Fibroblast of lung (primary cell): ENCODE results near the gene UPK1A. TPM values are rescaled to one million over a fixed set of nuclear protein-coding genes. Genes with fewer than 3 reads are reported as not detected.

Experiments used
- DNase-seq, 2 donors: peaks; one replicate each; pipeline versions ENCODE4 v3.0.0 to v3.0.0-alpha.2; 2010; ENCODE audit warnings: low read depth in 2 of 2
- H2AFZ ChIP-seq: 2 replicates; pipeline ENCODE4 v1.5.1; 2012; ENCODE audit warnings: low read length, control low read depth, inconsistent platforms
- H3K27ac ChIP-seq: 2 replicates; pipeline ENCODE4 v1.5.1; 2011; ENCODE audit warnings: low read length, control low read depth; ENCODE audit not compliant: insufficient read depth
- H3K27me3 ChIP-seq: 2 replicates; pipeline ENCODE4 v1.5.1; 2011; ENCODE audit warnings: mild to moderate bottlenecking, low read length; ENCODE audit not compliant: control insufficient read depth, insufficient read depth
- H3K36me3 ChIP-seq: 2 replicates; pipeline ENCODE4 v1.5.1; 2011; ENCODE audit warnings: low read length; ENCODE audit not compliant: control insufficient read depth, insufficient read depth
- H3K4me1 ChIP-seq: 2 replicates; pipeline ENCODE4 v1.5.1; 2011; ENCODE audit warnings: low read length; ENCODE audit not compliant: control insufficient read depth, insufficient read depth; ENCODE audit errors: extremely low read depth
- H3K4me2 ChIP-seq: 2 replicates; pipeline ENCODE4 v1.5.1; 2011; ENCODE audit warnings: low read length, control low read depth; ENCODE audit not compliant: insufficient read depth; ENCODE audit errors: extremely low read depth
- H3K4me3 ChIP-seq, 4 experiments: fragments of 200-600 bp in 1 of 4; sonication (generic) in 1 of 4; replicated peaks in 1 of 4; 2 replicates each; pipeline ENCODE4 v1.5.1; 2011 to 2016; ENCODE audit warnings: low read length in 4 of 4, low read depth in 3 of 4, mild to moderate bottlenecking in 3 of 4, control low read depth in 2 of 4, inconsistent platforms in 1 of 4, mixed read lengths in 1 of 4; ENCODE audit not compliant: insufficient read depth in 1 of 4; ENCODE audit errors: control extremely low read depth in 1 of 4
- H3K79me2 ChIP-seq: 2 replicates; pipeline ENCODE4 v1.5.1; 2012; ENCODE audit warnings: mild to moderate bottlenecking, low read length, inconsistent platforms; ENCODE audit not compliant: control insufficient read depth, insufficient read depth
- H3K9ac ChIP-seq: 2 replicates; pipeline ENCODE4 v1.5.1; 2011; ENCODE audit warnings: mild to moderate bottlenecking, low read length, control low read depth; ENCODE audit not compliant: insufficient read depth
- H3K9me3 ChIP-seq: 2 replicates; pipeline ENCODE4 v1.5.1; 2012; ENCODE audit warnings: low read depth, low read length; ENCODE audit not compliant: control insufficient read depth, insufficient read depth
- H4K20me1 ChIP-seq: 2 replicates; pipeline ENCODE4 v1.5.1; 2011; ENCODE audit warnings: low read length; ENCODE audit not compliant: control insufficient read depth, insufficient read depth; ENCODE audit errors: extremely low read depth
- EZH2 ChIP-seq: IDR thresholded peaks from 2 replicates; pipeline ENCODE4 v1.5.1; 2012; ENCODE audit warnings: low read length, control low read depth, mild to moderate bottlenecking; ENCODE audit errors: missing control alignments
- polyA plus RNA-seq, 2 donors: library from polyadenylated mRNA; depleted of rRNA in 1 of 2; stranded (reverse) in 1 of 2; unstranded in 1 of 2; fragments of >200 nt; gene quantifications; 2 replicates each; pipeline ENCODE4 v1.2.1, GENCODE V29; 2011 to 2012; ENCODE audit warnings: missing spikeins in 1 of 2
- total RNA-seq: library from RNA; depleted of rRNA; stranded (reverse); fragments of >200 nt; gene quantifications from 2 replicates; pipeline ENCODE4 v1.2.1, GENCODE V29; 2014
- TF ChIP-seq, protein P1 (sequence below), 2 donors: IDR thresholded peaks in 1 of 2; conservative IDR thresholded peaks in 1 of 2; 1 replicate in 1 of 2; 2 replicates in 1 of 2; pipeline ENCODE4 v1.5.1; 2011 to 2012; ENCODE audit warnings: low read length in 2 of 2, control low read depth in 1 of 2, inconsistent platforms in 1 of 2, low read depth in 1 of 2, mild to moderate bottlenecking in 1 of 2

UPK1A gene
- total and polyA plus RNA-seq, 2 donors (not counting 1 experiment from before 2014, with no cell fraction given), result 0.27 TPM; not detected in 1

DNA sequence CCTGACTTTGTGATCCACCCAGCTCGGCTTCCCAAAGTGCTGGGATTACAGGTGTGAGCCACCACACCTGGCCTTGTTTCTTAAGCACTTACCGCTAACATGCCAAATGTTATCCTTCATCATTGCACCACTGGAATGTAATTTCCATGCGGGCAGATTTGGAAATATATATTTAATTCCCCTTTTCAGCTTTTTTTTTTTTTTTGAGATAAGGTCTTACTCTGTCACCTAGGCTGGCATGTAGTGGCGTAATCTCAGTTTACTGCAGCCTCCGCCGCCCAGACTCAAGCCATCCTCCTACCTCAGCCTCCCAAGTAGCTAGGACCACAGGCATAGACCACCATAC lies 4.3 kb upstream of the UPK1A start:
- no peak overlapping the region for H3K4me2 ChIP-seq
- no peaks in the 10 kb centered on the region for H4K20me1 ChIP-seq
- DNase-seq, result no peak
- H3K27ac ChIP-seq, result no peak overlapping the region
- H3K4me3 ChIP-seq, result no peak overlapping the region
- H3K9me3 ChIP-seq, result no peaks in the 10 kb centered on the region
- H3K9ac ChIP-seq, result no peak overlapping the region
- TF ChIP-seq EZH2, result no peak
- TF ChIP-seq, protein P1, sequence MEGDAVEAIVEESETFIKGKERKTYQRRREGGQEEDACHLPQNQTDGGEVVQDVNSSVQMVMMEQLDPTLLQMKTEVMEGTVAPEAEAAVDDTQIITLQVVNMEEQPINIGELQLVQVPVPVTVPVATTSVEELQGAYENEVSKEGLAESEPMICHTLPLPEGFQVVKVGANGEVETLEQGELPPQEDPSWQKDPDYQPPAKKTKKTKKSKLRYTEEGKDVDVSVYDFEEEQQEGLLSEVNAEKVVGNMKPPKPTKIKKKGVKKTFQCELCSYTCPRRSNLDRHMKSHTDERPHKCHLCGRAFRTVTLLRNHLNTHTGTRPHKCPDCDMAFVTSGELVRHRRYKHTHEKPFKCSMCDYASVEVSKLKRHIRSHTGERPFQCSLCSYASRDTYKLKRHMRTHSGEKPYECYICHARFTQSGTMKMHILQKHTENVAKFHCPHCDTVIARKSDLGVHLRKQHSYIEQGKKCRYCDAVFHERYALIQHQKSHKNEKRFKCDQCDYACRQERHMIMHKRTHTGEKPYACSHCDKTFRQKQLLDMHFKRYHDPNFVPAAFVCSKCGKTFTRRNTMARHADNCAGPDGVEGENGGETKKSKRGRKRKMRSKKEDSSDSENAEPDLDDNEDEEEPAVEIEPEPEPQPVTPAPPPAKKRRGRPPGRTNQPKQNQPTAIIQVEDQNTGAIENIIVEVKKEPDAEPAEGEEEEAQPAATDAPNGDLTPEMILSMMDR (conservative IDR thresholded peaks at IDR 0.05 in 1 of 2, IDR thresholded peaks at IDR 0.05 in 1 of 2; ENCODE audit: low read depth in 1 of 2, low read length in 2 of 2), result no peak
- H3K27me3 ChIP-seq, result no peaks in the 10 kb centered on the region
- H3K36me3 ChIP-seq, result peaks cover 6% of the 10 kb centered on the region
- no peaks in the 10 kb centered on the region for H3K79me2 ChIP-seq
- H3K4me1 ChIP-seq, result no peaks in the 10 kb centered on the region
- H2AFZ ChIP-seq, result no peak overlapping the region

DNA sequence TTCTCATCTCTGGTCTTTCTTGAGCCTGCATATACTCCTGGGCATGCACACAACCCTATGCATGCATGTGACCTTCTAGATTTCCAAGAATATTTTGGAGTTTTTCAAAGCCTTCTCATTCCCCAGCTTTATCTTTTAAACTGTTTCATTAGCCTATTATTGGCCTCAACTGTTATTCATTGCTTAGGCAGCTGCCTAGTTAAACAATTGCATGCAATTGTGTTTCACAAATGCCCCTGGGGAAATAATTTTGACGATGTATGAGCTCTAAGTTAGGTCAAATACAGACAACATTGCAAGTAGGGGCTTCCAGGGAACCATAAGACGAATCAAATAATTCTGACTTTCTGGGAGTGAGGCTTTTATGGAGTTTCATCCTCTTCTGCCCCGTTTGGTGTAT lies 2.3 kb upstream of the UPK1A start:
- no peaks in the 10 kb centered on the region for H4K20me1 ChIP-seq
- TF ChIP-seq, protein P1 (conservative IDR thresholded peaks at IDR 0.05 in 1 of 2, IDR thresholded peaks at IDR 0.05 in 1 of 2; ENCODE audit: low read depth in 1 of 2, low read length in 2 of 2), result no peak
- no peak for TF ChIP-seq EZH2
- peaks cover 2% of the 10 kb centered on the region for H3K36me3 ChIP-seq
- no peaks in the 10 kb centered on the region for H3K4me1 ChIP-seq
- no peak overlapping the region for H3K4me3 ChIP-seq
- no peaks in the 10 kb centered on the region for H3K79me2 ChIP-seq
- H3K27ac ChIP-seq, result no peak overlapping the region
- no peaks in the 10 kb centered on the region for H3K27me3 ChIP-seq
- H2AFZ ChIP-seq, result no peak overlapping the region
- DNase-seq, result no peak
- no peak overlapping the region for H3K4me2 ChIP-seq
- H3K9ac ChIP-seq, result no peak overlapping the region
- H3K9me3 ChIP-seq, result no peaks in the 10 kb centered on the region

DNA sequence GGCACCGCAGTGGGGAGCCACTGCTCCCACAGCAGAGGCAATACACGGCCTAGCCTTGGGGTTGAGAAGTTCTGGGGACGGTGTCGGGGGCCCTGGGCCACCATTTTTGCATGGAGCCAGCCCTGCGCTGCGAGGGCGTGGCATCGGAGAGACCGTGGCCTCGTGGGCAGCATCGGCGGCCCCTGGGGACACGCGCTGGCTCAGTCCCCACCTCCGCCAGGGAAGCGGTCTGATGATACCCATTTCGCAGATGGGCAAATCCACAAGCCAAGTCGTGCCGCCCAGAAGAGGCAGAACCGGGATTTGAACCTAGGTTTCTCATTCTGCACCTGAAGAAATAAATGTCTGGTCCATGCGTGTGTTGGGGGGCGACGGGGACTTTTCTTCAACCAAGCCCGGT lies 1.2 kb upstream of the UPK1A start:
- Histone ChIP-seq H2AFZ (no peak overlapping the region), H3K4me3 (no peak overlapping the region), H4K20me1 (no peaks in the 10 kb centered on the region), H3K9me3 (no peaks in the 10 kb centered on the region), H3K79me2 (no peaks in the 10 kb centered on the region), H3K4me1 (no peaks in the 10 kb centered on the region), H3K9ac (no peak overlapping the region), H3K36me3 (no peaks in the 10 kb centered on the region), H3K27ac (no peak overlapping the region), H3K4me2 (no peak overlapping the region), H3K27me3 (no peaks in the 10 kb centered on the region)
- TF ChIP-seq, protein P1 (conservative IDR thresholded peaks at IDR 0.05 in 1 of 2, IDR thresholded peaks at IDR 0.05 in 1 of 2; ENCODE audit: low read depth in 1 of 2, low read length in 2 of 2), result no peak
- no peak for TF ChIP-seq EZH2
- DNase-seq, result no peak
